ENCODE data around the gene ARHGEF25. TPM values are rescaled to one million over a fixed set of nuclear protein-coding genes. Genes with fewer than 3 reads are reported as not detected.

ARHGEF25 gene
- total and polyA plus RNA-seq, 2 of the 13 experiments (the other 11 are each of a cell fraction or from before 2014, with no cell fraction given) = 11.5 to 12.5 TPM

- peaks cover 0 to 19% of the 10 kb centered on the region in 2 experiments; a peak in 2 of 5 replicates for H3K27me3 ChIP-seq (ENCODE audit: control insufficient read depth in 1 of 2, insufficient read depth in 2 of 2, low read length in 2 of 2)
- no peaks in the 10 kb centered on the region for H3K9me3 ChIP-seq (ENCODE audit: low read length)
- POLR2A ChIA-PET = interaction anchor here (0.6 to 2.8 kb wide), 12 partner anchors 9 to 162 kb away, joined by 3 to 26 read pairs (median 6); partner anchors contain the start of genes DCTN2, DDIT3, EEF1AKMT3 and METTL1
- peak overlapping the region; percentile 71 to 78 (median 76) for H3K4me3 ChIP-seq (replicated peaks in 1 of 3; ENCODE audit: insufficient read depth in 1 of 3, low read depth in 2 of 3, low read length in 3 of 3)
- peaks cover 40% of the 10 kb centered on the region for H3K4me1 ChIP-seq (ENCODE audit: insufficient read depth, low read length)
- no peaks in the 10 kb centered on the region for H3K36me3 ChIP-seq (replicated peaks in 1 of 2; ENCODE audit: control insufficient read depth in 1 of 2, insufficient read depth in 2 of 2, low read length in 2 of 2)
- DNase-seq (ENCODE audit: low spot score) (no peak), ATAC-seq (no peak), FAIRE-seq (no peak)
- H3K79me2 ChIP-seq (ENCODE audit: insufficient read depth, low read length) = no peaks in the 10 kb centered on the region
- 49% methylated on average over 21 of the region's 29 CpGs for WGBS (ENCODE audit: low lambda C conversion rate)
- CTCF ChIA-PET (ENCODE audit: low intra/inter-chr PET ratio, low total read pairs) = no interaction called here
- no peak overlapping the region for H2AFZ ChIP-seq (ENCODE audit: low read length)
- peak overlapping the region; percentile 67; the same call in 1 of the 2 replicates for H3K9ac ChIP-seq (ENCODE audit: insufficient read depth, low read depth, low read length)
- H3K4me2 ChIP-seq (ENCODE audit: low read depth, low read length) = peak overlapping the region; percentile 84
- intact Hi-C loops (cut with micrococcal nuclease; ENCODE audit: unreplicated experiment) (no loop called here), in situ Hi-C loops (cut with HindIII; ENCODE audit: extremely low pct_ligation_motif_present, low pct_unique_long_range_greater_than_20kb) (no loop called here)
- no peaks in the 10 kb centered on the region; the same call in 1 of the 2 replicates for H4K20me1 ChIP-seq (ENCODE audit: insufficient read depth, low read length)
- no peak overlapping the region for H3K27ac ChIP-seq (ENCODE audit: extremely low read length, insufficient read depth, low read length)
- BruUV-seq (replicated peaks) = no TSS peak
- TF ChIP-seq ZNF230 (CRISPR knock-in tag; IDR thresholded peaks at IDR 0.05) (no peak), U2AF1 (optimal IDR thresholded peaks at IDR 0.05; ENCODE audit: low read depth, low read length) (no peak), TIGD3 (CRISPR knock-in tag; IDR thresholded peaks at IDR 0.05; ENCODE audit: borderline replicate concordance) (no peak), AKAP8 (CRISPR knock-in tag; IDR thresholded peaks at IDR 0.05) (0 out of 2 replicates have a peak, but pooled peaks have one; percentile 11), ZNF616 (CRISPR knock-in tag; IDR thresholded peaks at IDR 0.05; ENCODE audit: low read depth) (no peak), ZFP90 (CRISPR knock-in tag; IDR thresholded peaks at IDR 0.05; ENCODE audit: borderline replicate concordance) (no peak), FOXP1 (IDR thresholded peaks at IDR 0.05) (no peak), FOXP1 (CRISPR knock-in tag; IDR thresholded peaks at IDR 0.05) (no peak), ZNF337 (CRISPR knock-in tag; IDR thresholded peaks at IDR 0.05; ENCODE audit: borderline replicate concordance, low read depth) (0 out of 2 replicates have a peak, but pooled peaks have one; percentile 41), ZBTB40 (IDR thresholded peaks at IDR 0.05) (no peak), ZBTB40 (CRISPR knock-in tag; IDR thresholded peaks at IDR 0.05) (no peak), ZNF780A (CRISPR knock-in tag; IDR thresholded peaks at IDR 0.05) (no peak), ZNF576 (CRISPR knock-in tag; IDR thresholded peaks at IDR 0.05) (no peak), CBFB (CRISPR knock-in tag; IDR thresholded peaks at IDR 0.05) (no peak)
Measured at GRCh38 chr12:57610554-57611107, 604 bp upstream of the ARHGEF25 start.
